Activated T-cell treated with anti-CD3 and anti-CD28 coated beads, Interleukin-2, amount 50 U/mL, for 48 hours (primary cell): ENCODE data around the gene EFCAB8.

Experiments
- DNase-seq, 2 experiments: peaks; one replicate each; pipeline ENCODE4 v3.0.0-alpha.2; 2020

Gene EFCAB8

DNA sequence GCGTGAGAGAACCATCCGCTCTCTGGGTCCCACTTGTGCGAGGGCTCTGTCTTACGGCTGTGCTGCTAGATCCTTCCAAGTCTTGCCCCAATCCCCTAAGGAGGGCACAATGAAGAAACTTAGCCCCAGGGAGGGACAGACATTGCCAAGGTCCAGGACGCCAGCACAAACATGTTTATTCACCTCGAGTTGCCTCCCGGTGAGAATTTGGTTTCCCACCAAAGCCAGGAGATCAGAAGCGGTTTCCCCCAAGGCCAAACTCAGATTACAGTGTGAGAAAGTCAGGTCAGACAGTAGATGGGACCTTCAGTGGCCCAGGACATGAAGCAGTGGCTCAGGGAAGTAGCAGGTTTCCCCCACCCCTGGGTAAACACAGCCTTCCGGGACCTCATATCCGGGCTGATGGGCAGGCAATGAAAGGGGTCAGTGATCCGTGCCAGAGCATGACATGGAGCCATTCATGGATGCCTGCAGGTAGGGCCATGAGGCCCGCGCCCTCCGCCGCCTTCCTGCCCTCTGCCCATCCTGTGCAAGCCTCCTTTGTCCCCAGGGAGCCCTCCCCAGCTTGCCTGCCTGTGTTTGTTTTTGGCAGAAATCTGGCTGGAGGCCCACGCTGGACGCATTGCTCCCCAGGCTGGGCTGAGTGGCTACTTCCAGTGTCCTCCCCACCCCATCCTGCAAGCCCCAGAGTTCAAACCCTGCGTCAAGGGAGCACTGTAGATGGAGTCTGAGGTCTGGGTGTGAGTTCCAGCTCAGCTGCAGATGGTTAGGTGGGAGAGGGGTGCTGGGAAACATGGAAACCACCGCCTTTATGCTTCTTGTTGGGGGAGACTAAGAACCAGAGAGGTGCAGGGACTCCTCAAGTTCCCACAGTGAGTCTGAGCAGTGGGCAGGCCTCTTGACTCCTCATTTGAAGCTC, 150.8 kb downstream of the EFCAB8 start:
- no peak for DNase-seq

- no peak for DNase-seq
These were observed 151.4 kb downstream of the EFCAB8 start for GRCh38 chr20:33010133-33010504.

GRCh38 chr20:33010674-33011449, 152.1 kb downstream of the EFCAB8 start:
- no peak for DNase-seq
